ENCODE results near the gene ENDOU.

Gene ENDOU

GRCh38 chr12:47742253-47742825 is 17.0 kb upstream of the ENDOU start:
- peak; percentile 65 for DNase-seq

- DNase-seq, result peak; percentile 78
Observed at GRCh38 chr12:47741340-47741703, 16.0 kb upstream of the ENDOU start.

- no peak for DNase-seq
Observed at GRCh38 chr12:47740606-47741339, 15.5 kb upstream of the ENDOU start.

GRCh38 chr12:47739979-47740378 is 14.7 kb upstream of the ENDOU start:
- DNase-seq, result no peak

- DNase-seq, result no peak
Observed at GRCh38 chr12:47739297-47739696, 14.0 kb upstream of the ENDOU start.

GRCh38 chr12:47737936-47738594 is 12.8 kb upstream of the ENDOU start:
- no peak for DNase-seq

GRCh38 chr12:47736877-47737676 is 11.8 kb upstream of the ENDOU start:
- DNase-seq, result no peak

GRCh38 chr12:47736216-47736615 is 10.9 kb upstream of the ENDOU start:
- DNase-seq, result no peak

- no peak for DNase-seq
Observed at GRCh38 chr12:47735649-47736048, 10.4 kb upstream of the ENDOU start.

GRCh38 chr12:47734725-47735480 is 9.6 kb upstream of the ENDOU start:
- DNase-seq, result no peak

- DNase-seq, result no peak
Observed at GRCh38 chr12:47733142-47733541, 7.9 kb upstream of the ENDOU start.

- DNase-seq, result no peak
Observed at GRCh38 chr12:47732504-47732903, 7.2 kb upstream of the ENDOU start.

GRCh38 chr12:47731723-47732122 is 6.4 kb upstream of the ENDOU start:
- no peak for DNase-seq

GRCh38 chr12:47730341-47730744 is 5.1 kb upstream of the ENDOU start:
- no peak for DNase-seq

GRCh38 chr12:47729233-47729632 is 3.9 kb upstream of the ENDOU start:
- no peak for DNase-seq

GRCh38 chr12:47725893-47726292 is 603 bp upstream of the ENDOU start:
- DNase-seq, result no peak

- no peak for DNase-seq
Observed at GRCh38 chr12:47722941-47723631, 2.2 kb downstream of the ENDOU start.

GRCh38 chr12:47722136-47722834 is 3.0 kb downstream of the ENDOU start:
- no peak for DNase-seq

GRCh38 chr12:47721431-47721973 is 3.8 kb downstream of the ENDOU start:
- DNase-seq, result no peak

- DNase-seq, result no peak
Observed at GRCh38 chr12:47718531-47718930, 6.8 kb downstream of the ENDOU start.

All from CD4-positive, alpha-beta T cell treated with Interleukin-4 for 4 hours (primary cell).